Fibroblast of skin of right quadriceps (primary cell): ENCODE data around the gene FAM120A.
"Not testable (repeated sequence)": the region's sequence is repeated elsewhere in the genome, so short reads cannot be mapped to it uniquely, and the experiment has no call there.

ENCODE experiments used
- DNase-seq: peaks from one replicate; pipeline ENCODE4 v3.0.0-alpha.2; 2013

Gene FAM120A

GRCh38 chr9:93512170-93512812 is 60.8 kb downstream of the FAM120A start:
- not testable (repeated sequence) for DNase-seq

GRCh38 chr9:93513606-93514005 is 62.1 kb downstream of the FAM120A start:
- no peak for DNase-seq

GRCh38 chr9:93517331-93517730 is 65.8 kb downstream of the FAM120A start:
- DNase-seq = no peak

GRCh38 chr9:93520523-93520922 is 69.0 kb downstream of the FAM120A start:
- no peak for DNase-seq

DNA sequence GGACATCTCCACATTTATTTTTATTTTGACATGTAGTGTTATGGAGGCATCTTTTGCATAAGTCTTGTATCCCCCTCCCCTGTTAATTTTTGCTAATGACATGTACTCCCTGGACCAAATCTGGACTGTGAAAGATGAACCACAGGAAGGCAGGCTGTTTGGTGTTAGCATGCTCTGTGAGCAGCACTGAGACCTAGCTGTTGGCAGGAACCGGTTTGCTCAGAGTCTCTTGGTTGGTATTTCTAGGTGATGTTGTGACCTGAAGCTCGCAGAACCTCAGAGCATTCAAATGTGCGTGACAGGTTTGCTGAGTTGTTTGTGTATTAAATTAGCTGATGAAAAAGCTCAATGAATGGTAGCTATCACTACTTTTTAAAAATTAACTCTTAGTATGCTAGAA is 71.3 kb downstream of the FAM120A start:
- DNase-seq = no peak

GRCh38 chr9:93523518-93524144 is 72.1 kb downstream of the FAM120A start:
- DNase-seq = no peak

DNA sequence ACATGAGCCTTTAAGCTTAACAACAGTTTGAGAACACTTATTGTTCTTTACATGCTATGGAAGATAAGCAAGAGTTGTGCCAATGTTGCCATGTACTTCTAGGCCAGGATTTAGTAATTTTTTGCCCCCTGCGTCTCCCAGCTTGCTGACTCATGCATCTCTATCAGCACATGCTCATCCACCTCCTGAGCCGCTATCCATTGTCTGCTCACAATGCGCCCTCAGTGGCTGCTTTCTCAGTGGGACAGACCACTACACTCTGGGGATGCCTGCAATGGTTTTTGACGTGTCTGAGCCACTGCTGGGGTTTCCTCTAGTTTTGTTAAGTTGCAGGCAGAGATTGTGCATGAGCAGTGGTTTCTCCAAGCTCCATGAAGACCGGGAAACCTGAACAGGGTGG is 74.0 kb downstream of the FAM120A start:
- DNase-seq = no peak

DNA sequence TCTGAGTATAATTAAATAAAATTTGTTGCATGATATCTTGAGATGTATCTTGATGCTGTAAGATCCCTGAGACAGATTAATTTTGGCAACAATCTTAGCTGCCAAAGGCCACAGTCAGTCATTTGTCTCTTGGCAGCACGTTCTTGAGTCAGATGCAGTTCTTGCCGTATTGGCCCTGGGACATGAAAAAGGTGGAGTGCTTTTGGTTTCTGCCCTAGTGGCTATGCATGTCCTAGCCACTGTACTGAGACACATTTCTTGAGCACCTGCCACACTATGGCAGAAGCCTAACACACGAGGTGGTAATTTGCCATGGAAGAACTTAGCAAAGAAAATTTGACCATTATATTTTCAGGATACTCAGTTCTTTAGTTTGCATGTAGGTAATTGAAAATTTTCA is 79.9 kb downstream of the FAM120A start:
- no peak for DNase-seq

GRCh38 chr9:93532141-93532540 is 80.7 kb downstream of the FAM120A start:
- DNase-seq = no peak

- DNase-seq = no peak
These were observed 82.4 kb downstream of the FAM120A start for GRCh38 chr9:93533863-93534262.

- no peak for DNase-seq
These were observed 84.7 kb downstream of the FAM120A start for GRCh38 chr9:93536167-93536566.

GRCh38 chr9:93536874-93537273 is 85.4 kb downstream of the FAM120A start:
- no peak for DNase-seq

- no peak for DNase-seq
These were observed 88.8 kb downstream of the FAM120A start for GRCh38 chr9:93540305-93540704.

DNA sequence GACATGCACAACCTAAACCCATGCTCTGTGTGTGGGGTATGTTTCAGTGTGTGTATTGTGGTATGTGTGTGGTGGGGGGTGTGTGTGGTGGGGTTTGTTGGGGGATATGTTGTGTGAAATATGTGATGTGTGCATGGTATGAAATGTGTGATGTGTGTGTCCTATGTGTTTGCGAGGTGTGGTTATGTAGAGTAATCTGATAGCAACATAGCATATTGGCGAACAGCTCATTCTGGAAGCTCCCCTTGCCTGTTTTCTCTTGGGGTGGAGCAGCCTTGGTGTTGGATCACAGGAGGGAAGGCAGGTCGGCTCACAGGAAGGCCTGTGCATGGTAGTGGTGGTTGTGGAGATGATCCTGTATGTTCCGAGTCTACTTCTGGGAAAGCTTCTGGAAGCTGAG is 89.5 kb downstream of the FAM120A start:
- DNase-seq = no peak

DNA sequence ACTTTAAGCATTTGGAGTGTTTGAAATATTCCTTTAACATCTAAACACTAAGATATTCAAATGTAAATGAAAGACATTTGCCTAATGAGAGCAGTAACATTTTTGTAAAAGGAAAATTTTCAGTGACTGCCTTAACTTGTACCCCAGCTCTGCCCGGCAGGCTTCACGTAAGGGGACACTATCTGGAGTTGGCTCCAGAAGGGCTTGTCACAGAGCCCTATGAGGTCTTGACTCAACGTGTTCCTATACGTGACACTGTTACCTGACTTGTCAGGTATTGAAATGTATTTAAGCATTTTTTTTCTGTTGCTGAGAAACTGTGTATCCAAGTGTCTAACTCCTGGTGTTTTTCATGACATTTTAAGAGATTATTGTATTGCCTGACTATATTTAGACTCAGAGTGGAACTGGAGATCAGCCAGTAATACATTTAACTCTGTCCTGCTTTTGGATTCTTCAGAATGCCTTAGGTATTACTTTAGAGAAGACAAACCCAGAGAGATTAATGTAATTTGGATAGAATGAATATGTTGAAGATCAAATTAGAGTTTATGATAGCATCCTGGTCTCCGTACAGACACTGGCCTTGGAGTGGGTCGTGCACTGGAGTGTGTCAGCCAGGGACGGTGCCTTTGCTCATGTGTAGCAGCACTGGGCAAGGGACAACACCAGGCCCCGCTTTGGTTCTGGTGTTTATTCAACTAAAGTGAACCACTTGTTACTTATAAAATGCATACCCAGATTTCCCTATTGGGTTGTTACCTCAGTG is 90.3 kb downstream of the FAM120A start:
- DNase-seq = no peak

DNA sequence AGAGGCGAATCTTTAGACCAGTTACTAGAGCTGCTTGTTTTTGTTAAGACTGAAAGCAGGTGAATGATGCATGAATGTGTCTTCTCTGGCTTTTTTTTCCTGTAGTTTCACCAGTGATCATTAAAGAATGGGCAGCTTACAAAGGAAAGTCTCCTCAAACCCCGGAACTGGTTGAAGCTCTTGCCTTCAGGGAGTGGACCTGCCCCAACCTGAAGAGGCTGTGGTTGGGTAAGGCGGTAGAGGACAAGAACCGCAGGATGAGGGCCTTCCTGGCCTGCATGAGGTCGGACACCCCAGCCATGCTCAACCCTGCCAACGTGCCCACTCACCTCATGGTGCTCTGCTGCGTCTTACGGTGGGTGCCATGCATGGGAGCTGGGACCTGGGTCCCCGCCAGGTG is 91.6 kb downstream of the FAM120A start:
- no peak for DNase-seq

- DNase-seq = no peak
These were observed 94.9 kb downstream of the FAM120A start for GRCh38 chr9:93546356-93546755.

DNA sequence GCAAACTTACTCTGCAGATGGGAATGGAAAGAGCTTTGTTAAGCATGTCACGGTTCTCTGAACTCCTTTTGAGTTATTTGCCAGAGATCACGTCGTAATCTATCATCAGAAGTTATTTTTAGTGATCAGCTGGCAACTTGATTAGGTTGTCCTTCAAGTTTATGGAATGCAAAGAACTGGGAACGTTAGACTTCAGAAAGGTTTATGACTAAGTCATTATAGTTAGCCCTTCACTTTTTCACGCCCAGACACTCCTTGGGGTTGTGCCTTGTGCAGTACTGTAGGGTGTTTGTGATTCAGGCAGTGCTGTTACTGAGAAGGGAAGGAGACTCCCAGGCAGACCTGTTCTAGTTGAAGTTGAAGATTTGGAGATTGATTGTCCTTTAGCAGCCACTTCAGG is 98.1 kb downstream of the FAM120A start:
- no peak for DNase-seq

DNA sequence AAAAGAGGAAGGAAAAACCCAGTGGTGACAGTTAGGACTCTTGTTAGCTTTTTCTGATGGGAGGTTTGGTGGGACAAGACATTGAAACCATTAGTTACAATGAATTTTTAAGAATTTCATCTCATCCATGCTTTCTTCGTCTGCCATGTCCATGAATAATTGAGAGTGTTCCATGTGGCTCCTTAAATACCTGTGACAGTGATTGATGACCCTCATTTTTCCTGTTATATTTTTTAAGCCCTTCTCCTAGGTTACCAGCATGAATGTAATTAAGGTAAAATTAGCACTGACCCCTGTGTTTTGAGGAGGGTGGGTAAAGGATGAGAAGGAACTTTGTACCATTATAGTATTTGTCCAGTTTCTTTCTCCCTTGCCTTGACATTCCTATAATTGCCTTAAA is 101.4 kb downstream of the FAM120A start:
- no peak for DNase-seq

DNA sequence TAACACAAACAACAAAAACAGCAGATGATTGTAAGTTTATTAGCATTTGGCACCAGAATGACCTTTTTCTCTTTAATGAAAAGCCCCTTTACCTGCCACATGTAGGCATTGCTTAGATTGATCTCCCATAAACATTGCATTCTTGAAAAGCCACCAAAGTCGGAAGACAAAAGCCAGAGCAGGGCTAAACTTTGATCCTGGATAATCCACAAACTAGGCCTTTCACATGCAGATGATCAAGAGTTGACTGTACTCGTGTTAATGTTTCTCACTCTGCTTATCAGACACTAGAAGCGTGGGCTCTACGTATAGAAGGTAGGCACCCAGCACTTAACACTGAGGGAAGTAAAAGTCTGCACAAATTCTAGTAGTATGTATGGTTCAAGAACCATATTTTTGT is 103.9 kb downstream of the FAM120A start:
- no peak for DNase-seq

GRCh38 chr9:93557366-93558137 is 106.1 kb downstream of the FAM120A start:
- no peak for DNase-seq

DNA sequence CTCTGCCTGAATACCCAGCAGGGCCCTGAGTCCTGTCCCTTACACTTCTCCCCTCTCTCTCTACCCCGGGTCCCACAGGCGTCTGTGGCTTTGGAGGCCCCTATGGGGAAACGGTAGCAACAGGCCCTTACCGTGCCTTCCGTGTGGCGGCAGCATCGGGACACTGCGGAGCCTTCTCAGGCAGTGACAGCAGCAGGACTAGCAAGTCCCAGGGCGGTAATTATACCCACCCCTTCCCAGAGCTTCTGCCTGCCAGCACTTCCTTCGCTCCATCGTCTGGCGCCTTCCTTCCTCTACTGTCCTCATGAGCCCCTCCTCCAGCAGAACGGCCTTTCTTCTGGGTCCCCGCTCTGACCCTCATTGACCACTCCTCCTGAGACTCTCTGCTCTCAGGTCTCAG is 107.0 kb downstream of the FAM120A start:
- DNase-seq = no peak

DNA sequence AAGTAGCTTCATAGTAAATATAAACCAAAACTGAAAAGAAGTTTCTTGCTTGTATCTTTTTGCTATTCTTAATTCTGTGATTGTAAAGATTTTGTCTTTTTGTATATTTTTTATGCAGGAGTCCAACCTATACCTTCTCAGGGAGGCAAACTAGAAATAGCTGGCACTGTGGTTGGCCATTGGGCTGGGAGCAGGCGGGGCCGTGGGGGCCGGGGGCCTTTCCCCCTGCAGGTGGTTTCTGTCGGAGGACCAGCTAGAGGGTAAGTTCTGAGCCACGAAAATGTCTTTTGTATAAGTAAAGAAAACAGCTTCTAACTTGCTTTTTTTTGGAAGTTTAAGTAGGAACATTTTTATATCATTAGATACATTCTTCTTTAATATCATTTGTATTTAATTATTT is 109.5 kb downstream of the FAM120A start:
- no peak for DNase-seq

DNA sequence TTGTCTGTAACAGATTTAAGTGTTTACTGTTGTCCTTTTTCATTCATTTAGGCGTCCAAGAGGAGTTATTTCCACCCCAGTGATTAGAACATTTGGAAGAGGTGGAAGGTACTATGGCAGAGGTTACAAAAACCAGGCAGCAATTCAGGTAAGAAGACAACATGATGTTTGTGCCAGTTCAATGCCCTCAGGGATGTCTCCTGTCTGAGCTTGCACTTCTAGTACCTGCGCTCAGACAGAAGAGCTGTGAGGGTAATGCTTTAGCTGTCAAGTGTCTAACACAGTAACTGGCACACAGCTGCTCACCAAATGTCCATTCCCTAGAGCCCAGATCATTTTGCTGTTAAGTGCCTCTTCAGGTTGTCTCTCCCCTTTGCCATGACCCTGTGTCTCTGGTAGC is 110.7 kb downstream of the FAM120A start:
- DNase-seq = no peak
